K562 (cell line): ENCODE results near the gene SPATA17. TPM values are rescaled to one million over a fixed set of nuclear protein-coding genes. Genes with fewer than 3 reads are reported as not detected.

ENCODE experiments used
- ATAC-seq: fragments of 200-7000 bp; cut with Tn5 transposase; 3 replicates; pipeline ENCODE4 v1.9.1; 2020; ENCODE audit warnings: moderate library complexity
- BruUV-seq: library from RNA; stranded (reverse); fragments of 400-500 nt; replicated peaks from 2 replicates; lab custom pipeline; 2021; lab: Mats Ljungman, UMichigan
- CTCF ChIA-PET: fragments of 300-600 bp; formaldehyde crosslinking; extraction: SDS; loops from one replicate; lab custom pipeline; 2021; ENCODE audit warnings: low intra/inter-chr PET ratio; lab: Yijun Ruan, JAX
- POLR2A ChIA-PET: fragments of 300-600, 350-650 bp; sonication (Branson Sonifier 250); formaldehyde crosslinking; extraction: SDS; loops from one replicate; lab custom pipeline; 2021; ENCODE audit warnings: antibody characterized with exemption, inconsistent platforms; lab: Yijun Ruan, JAX
- DNase-seq, 4 experiments: peaks; one replicate each; pipeline versions ENCODE4 v3.0.0 to v3.0.0-alpha.2; 2011 to 2018; ENCODE audit warnings: low spot score in 3 of 4, mixed read lengths in 3 of 4; ENCODE audit errors: extremely low read depth in 1 of 4
- FAIRE-seq: peaks from 2 replicates; lab custom pipeline; 2011; peaks lifted over from hg19 to GRCh38; lab: Jason Lieb, UNC
- H2AFZ ChIP-seq: 2 replicates; pipeline ENCODE4 v1.6.0; 2011; ENCODE audit warnings: low read depth, low read length, control low read depth, inconsistent platforms
- H3K27ac ChIP-seq: fragments of 200-600 bp; 3 replicates; pipeline ENCODE4 v1.8.0; 2011; ENCODE audit warnings: low read depth, mild to moderate bottlenecking, control low read depth, inconsistent platforms, low read length, moderate library complexity, mixed read lengths; ENCODE audit errors: extremely low read depth
- H3K27me3 ChIP-seq, 2 experiments: fragments of 300-600 bp in 1 of 2; 2 replicates in 1 of 2; 3 replicates in 1 of 2; pipeline versions ENCODE4 v1.6.0 to v1.8.0; 2011; ENCODE audit warnings: inconsistent platforms in 2 of 2, low read length in 2 of 2, mild to moderate bottlenecking in 1 of 2, mixed read lengths in 1 of 2, moderate library complexity in 1 of 2; ENCODE audit not compliant: control insufficient read depth in 2 of 2, insufficient read depth in 2 of 2
- H3K36me3 ChIP-seq: fragments of 300-600 bp; 3 replicates; pipeline ENCODE4 v1.8.0; 2011; ENCODE audit warnings: mild to moderate bottlenecking, low read length, inconsistent platforms; ENCODE audit not compliant: control insufficient read depth, insufficient read depth
- H3K4me1 ChIP-seq, 2 experiments: fragments of 200-600 bp in 1 of 2; replicated peaks in 1 of 2; 2 replicates in 1 of 2; 3 replicates in 1 of 2; pipeline versions ENCODE4 v1.5.1 to v1.8.0; 2011; ENCODE audit warnings: inconsistent platforms in 2 of 2, low read length in 2 of 2, mild to moderate bottlenecking in 1 of 2, mixed read lengths in 1 of 2, moderate library complexity in 1 of 2; ENCODE audit not compliant: control insufficient read depth in 2 of 2, insufficient read depth in 2 of 2
- H3K4me2 ChIP-seq: 2 replicates; pipeline ENCODE4 v1.6.1; 2011; ENCODE audit warnings: low read length, control low read depth, inconsistent platforms, mixed read lengths; ENCODE audit not compliant: insufficient read depth
- H3K4me3 ChIP-seq: fragments of 200-600 bp; sonication (generic), shearing (Covaris generic); 2 replicates; pipeline ENCODE4 v1.5.1; 2016; ENCODE audit warnings: control low read depth, inconsistent platforms
- H3K79me2 ChIP-seq: fragments of 200-600 bp; 3 replicates; pipeline ENCODE4 v1.8.0; 2011; ENCODE audit warnings: low read length, inconsistent platforms; ENCODE audit not compliant: control insufficient read depth, insufficient read depth
- H3K9ac ChIP-seq, 2 experiments: 2 replicates each; pipeline versions ENCODE4 v1.6.0 to v1.6.1; 2011; ENCODE audit warnings: low read depth in 2 of 2, low read length in 2 of 2, control low read depth in 1 of 2, inconsistent platforms in 1 of 2, mild to moderate bottlenecking in 1 of 2, mixed read lengths in 1 of 2; ENCODE audit not compliant: insufficient read depth in 1 of 2
- H3K9me1 ChIP-seq: one replicate; pipeline ENCODE4 v1.6.0; 2011; ENCODE audit warnings: inconsistent platforms, mild to moderate bottlenecking, low read length, moderate library complexity; ENCODE audit not compliant: control insufficient read depth, insufficient read depth
- H3K9me3 ChIP-seq: replicated peaks from 2 replicates; pipeline ENCODE4 v1.5.1; 2011; ENCODE audit warnings: low read depth, low read length, inconsistent platforms; ENCODE audit not compliant: control insufficient read depth, insufficient read depth
- H4K20me1 ChIP-seq: replicated peaks from 2 replicates; pipeline ENCODE4 v1.6.1; 2011; ENCODE audit warnings: low read length, inconsistent platforms, mixed read lengths; ENCODE audit not compliant: control insufficient read depth, insufficient read depth
- FOXM1 ChIP-seq, 2 experiments: fragments of 450-650 bp in 1 of 2; sonication (generic) in 1 of 2; formaldehyde crosslinking in 1 of 2; IDR thresholded peaks; 2 replicates each; pipeline versions ENCODE4 v1.6.1 to v1.9.0; 2017 to 2022; ENCODE audit warnings: low read depth in 2 of 2, mild to moderate bottlenecking in 2 of 2, missing genetic modification reagents in 1 of 2, moderate library complexity in 1 of 2
- NR1H2 ChIP-seq: sonication (generic); formaldehyde crosslinking; IDR thresholded peaks from 2 replicates; pipeline ENCODE4 v1.4.0; 2020; ENCODE audit warnings: mild to moderate bottlenecking, missing genetic modification reagents
- ZKSCAN1 ChIP-seq: fragments of 150-350 bp; IDR thresholded peaks from 2 replicates; pipeline ENCODE4 v1.6.1; 2016; ENCODE audit warnings: low read depth, low read length
- WGBS: fragments of 100-300 bp; shearing (Covaris generic); methylation state at CpG from one replicate; pipeline ENCODE4 v1.1.6; 2016; ENCODE audit warnings: low coverage, mixed read lengths; ENCODE audit not compliant: insufficient coverage; ENCODE audit errors: missing lambda C conversion rate; 5-methylcytosine and 5-hydroxymethylcytosine counted together
- in situ Hi-C: fragments of 300-500 bp; cut with MboI; formaldehyde crosslinking; loops from 4 replicates; pipeline ENCODE4 v1.15.0; 2018; ENCODE audit warnings: inconsistent platforms, mixed read lengths
- intact Hi-C: fragments of 100-400 bp; cut with micrococcal nuclease; formaldehyde crosslinking; loops from 2 replicates; pipeline ENCODE4 v1.14.2; 2022
- polyA plus RNA-seq, 8 experiments: library from polyadenylated mRNA; depleted of rRNA in 4 of 8; stranded (reverse) in 5 of 8; unstranded in 3 of 8; fragments of >200 nt; fragmentation: Nextera tagmentation in 2 of 8; fragmentation: Illumina TruSeq in 1 of 8; extraction: Ambion mirVana in 2 of 8; extraction: Trizol in 1 of 8; gene quantifications; 2 replicates each; pipeline versions ENCODE4 v1.2.1 to v1.2.3, GENCODE V29; 2011 to 2014; ENCODE audit warnings: inconsistent platforms in 1 of 8, missing spikeins in 1 of 8
- total RNA-seq, 7 experiments: library from RNA; depleted of rRNA in 6 of 7; stranded (reverse); fragments of >200 nt in 6 of 7; fragmentation: Illumina TruSeq in 2 of 7; extraction: Trizol in 2 of 7; gene quantifications; 2 replicates each; pipeline versions ENCODE4 v1.2.1 to v1.2.3, GENCODE V29; 2011 to 2021; ENCODE audit warnings: low replicate concordance in 1 of 7
- TF ChIP-seq, protein P1 (sequence below): sonication (generic); formaldehyde crosslinking; IDR thresholded peaks from 2 replicates; pipeline ENCODE4 v1.9.0; 2022; ENCODE audit warnings: mild to moderate bottlenecking, missing genetic modification reagents
- TF ChIP-seq, protein P2 (sequence below): fragments of 250-450 bp; sonication (Bioruptor Pico); IDR thresholded peaks from 2 replicates; pipeline ENCODE4 v1.5.0; 2021; ENCODE audit warnings: mild to moderate bottlenecking, moderate library complexity

The SPATA17 gene
- total and polyA plus RNA-seq, 9 of the 15 experiments (the other 6 are each of a cell fraction or from before 2014, with no cell fraction given) = 0.04 to 0.11 TPM; not detected in 7

DNA sequence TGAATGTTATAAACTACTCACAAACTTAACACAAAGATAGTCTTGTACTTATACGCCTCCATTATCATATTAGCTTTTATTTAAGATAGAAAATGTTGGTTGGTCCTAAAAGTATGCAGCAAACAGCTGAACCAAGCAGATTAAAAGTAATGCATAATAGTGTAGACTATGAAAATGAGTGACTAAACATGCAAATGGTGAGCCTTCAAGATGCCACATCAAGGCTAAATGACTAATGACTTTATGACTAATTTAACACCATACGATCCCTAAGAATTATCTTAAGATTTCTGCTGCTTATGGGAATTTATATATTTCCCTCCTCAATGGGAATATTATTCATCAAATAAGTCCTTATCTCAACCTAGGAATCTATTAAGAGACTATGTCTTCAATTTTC is 4.8 kb upstream of the SPATA17 start:
- Histone ChIP-seq H3K36me3 (no peaks in the 10 kb centered on the region), H3K4me3 (no peak overlapping the region), H3K4me1 (no peaks in the 10 kb centered on the region), H3K9me3 (no peaks in the 10 kb centered on the region), H3K79me2 (no peaks in the 10 kb centered on the region), H4K20me1 (no peaks in the 10 kb centered on the region), H2AFZ (no peak overlapping the region), H3K9me1 (no peaks in the 10 kb centered on the region), H3K4me2 (no peak overlapping the region), H3K9ac (no peak overlapping the region), H3K27me3 (no peaks in the 10 kb centered on the region), H3K27ac (no peak overlapping the region)
- no peak for ATAC-seq
- ChIA-PET CTCF (no interaction called here), POLR2A (no interaction called here)
- no peak for FAIRE-seq
- no TSS peak for BruUV-seq
- no peak for DNase-seq
- TF ChIP-seq FOXM1 (IDR thresholded peaks at IDR 0.05; ENCODE audit: low read depth) = no peak
- no peak for TF ChIP-seq FOXM1 (CRISPR knock-in tag; IDR thresholded peaks at IDR 0.05; ENCODE audit: low read depth)
- TF ChIP-seq, protein P1, sequence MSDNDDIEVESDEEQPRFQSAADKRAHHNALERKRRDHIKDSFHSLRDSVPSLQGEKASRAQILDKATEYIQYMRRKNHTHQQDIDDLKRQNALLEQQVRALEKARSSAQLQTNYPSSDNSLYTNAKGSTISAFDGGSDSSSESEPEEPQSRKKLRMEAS (CRISPR knock-in tag) = no peak
- no peak for TF ChIP-seq NR1H2 (CRISPR knock-in tag)
- no peak for TF ChIP-seq ZKSCAN1
- TF ChIP-seq, protein P2, sequence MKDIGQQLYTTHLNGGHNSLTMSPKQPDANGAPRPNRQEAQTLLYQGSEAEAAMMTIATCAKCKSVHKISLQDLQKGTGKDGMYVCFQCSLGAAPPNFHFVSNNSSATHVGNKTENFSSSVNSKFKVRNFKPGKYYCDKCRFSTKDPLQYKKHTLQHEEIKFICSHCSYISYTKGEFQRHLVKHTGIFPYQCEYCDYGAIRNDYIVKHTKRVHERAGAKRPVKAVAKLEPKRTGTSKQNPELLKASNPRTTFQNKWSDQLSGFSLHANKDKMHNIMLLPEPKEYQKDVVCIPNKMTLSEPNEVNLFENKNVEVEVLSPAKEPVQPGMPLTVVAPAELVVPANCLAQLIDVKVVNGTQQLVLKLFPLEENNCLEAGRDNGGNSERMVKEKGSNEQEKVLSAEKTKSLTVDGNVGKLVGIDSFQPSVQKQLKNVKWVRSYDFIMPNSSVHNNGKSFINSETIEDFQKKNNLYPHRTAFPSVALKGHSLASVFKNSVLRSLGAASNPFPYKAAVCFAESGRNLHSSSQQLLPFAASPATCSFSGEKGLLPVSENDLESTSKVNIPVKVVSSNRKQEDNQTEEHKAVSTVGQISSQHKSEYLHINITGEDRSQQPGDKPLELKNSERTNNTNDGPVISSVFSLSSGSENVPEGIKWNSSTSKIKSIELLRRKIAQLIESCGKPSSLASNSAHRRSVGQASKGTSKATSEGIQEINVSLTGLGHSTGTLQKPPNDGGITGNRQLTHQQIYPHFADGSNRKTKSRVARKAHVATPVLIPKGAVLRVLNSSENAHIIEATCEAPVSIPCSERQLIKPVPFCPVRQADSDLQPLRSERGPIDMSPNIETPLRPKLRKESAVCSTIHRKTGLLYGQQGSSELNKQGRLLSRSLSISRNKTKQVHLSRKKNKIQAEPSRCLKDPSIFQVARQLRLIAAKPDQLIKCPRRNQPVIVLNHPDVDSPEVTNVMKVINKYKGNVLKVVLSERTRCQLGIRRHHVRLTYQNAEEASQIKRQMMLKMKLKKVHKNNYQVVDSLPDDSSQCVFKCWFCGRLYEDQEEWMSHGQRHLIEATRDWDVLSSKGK (CRISPR knock-in tag) = no peak
- 4% methylated on average over 2 of the region's 2 CpGs for WGBS
- intact Hi-C loops (no loop called here), in situ Hi-C loops (no loop called here)
